Activated CD8-positive, alpha-beta memory T cell treated with anti-CD3 and anti-CD28 coated beads for 24 hours (primary cell): ENCODE measurements around the gene NTM.

Source experiments
- DNase-seq: peaks from one replicate; pipeline ENCODE4 v3.0.0-alpha.2; 2020

Gene NTM

DNA sequence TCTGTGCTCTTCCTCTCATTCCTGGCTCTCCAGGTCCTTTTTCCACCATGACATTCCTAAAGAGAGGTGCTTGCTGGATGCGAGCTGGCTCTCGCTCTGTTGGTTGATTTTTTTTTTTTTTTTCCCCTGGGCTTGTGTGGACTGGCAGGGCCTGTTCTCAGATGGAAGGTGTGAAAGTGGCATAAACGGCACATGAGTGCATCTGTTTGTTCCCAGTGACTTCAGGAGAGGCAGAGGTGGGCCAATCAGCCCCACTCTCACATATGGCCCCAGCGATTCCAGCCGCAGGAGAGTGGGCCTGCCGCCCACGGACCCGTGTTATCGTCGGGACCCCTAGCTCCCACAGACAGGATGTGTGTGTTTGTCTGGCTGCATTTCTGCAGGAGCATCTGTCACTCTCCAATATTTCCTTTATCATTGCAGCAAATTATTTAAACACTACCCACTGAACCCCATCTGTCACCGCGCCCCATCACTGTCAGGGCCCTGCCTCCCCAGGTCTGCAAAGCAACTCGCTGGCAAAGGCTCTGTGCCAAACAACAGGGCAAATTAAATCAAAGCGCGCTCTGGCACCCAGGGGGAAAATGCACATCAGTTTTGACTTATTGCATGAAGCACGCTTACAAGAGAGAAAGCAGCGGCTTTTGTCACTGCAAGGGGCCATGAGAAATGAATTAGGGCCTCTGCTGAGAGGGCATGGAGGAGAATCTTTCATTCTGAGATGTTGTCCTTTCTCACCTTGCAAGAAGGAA lies 886.3 kb downstream of the NTM start:
- DNase-seq, result no peak

DNA sequence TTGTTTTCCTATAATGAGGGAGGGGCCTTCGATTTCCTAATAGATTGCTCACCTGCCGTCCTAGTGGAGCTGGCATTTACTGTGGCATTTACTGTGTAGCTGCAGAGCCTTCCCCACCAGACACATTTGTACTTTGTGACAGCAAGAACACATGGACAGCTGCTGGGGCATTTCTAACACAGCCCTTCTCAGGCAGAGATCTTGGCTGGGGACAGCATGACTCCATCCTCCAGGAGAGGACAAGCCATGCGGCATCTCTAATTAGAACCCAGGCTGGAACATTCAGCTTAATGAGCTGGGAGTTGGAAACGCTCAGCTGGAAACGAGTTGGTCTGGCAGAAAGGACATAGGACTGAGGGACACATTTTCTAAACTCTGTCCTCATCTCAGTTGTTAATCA lies 887.5 kb downstream of the NTM start:
- no peak for DNase-seq

GRCh38 chr11:132258875-132259274 lies 888.5 kb downstream of the NTM start:
- no peak for DNase-seq

GRCh38 chr11:132260636-132261035 lies 890.2 kb downstream of the NTM start:
- no peak for DNase-seq

DNA sequence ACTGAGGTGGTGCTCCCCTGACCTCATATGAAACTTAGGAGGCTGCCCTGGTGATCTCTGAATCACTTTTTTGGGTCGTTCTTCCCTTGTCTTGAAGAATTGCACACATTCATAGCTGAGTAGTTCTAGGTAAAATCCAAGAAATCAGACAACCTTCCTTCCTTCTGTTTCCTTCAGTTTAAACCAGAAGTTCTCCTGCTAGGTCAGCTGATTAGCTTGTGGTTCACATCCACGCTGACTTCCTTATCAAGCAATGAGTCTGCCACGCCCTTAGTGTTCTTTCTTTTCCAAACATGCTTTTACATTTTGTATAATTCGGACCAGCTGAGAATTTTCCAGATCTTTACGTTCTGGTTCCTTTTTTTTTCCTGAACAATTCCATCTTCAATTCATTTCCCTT lies 892.8 kb downstream of the NTM start:
- DNase-seq, result no peak

GRCh38 chr11:132263875-132264274 lies 893.5 kb downstream of the NTM start:
- DNase-seq, result no peak

DNA sequence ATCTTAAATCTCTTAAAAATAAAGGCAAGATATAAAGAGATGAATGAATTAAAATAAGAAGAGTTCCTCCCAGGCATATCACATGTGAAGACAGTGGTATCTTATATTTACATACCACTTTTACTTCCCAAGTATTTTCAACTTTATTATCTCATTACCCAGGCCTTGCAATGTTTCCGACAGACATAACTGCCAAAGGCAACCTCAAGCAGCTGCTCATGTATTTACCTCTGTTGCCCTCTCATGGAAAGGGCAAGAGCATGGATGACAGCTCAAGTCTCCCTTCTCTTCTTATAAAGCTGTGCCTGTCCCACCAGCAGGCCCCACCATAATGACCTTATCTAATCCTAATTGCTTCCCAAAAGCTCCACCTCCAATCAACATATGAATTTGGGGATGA lies 894.2 kb downstream of the NTM start:
- DNase-seq, result no peak

DNA sequence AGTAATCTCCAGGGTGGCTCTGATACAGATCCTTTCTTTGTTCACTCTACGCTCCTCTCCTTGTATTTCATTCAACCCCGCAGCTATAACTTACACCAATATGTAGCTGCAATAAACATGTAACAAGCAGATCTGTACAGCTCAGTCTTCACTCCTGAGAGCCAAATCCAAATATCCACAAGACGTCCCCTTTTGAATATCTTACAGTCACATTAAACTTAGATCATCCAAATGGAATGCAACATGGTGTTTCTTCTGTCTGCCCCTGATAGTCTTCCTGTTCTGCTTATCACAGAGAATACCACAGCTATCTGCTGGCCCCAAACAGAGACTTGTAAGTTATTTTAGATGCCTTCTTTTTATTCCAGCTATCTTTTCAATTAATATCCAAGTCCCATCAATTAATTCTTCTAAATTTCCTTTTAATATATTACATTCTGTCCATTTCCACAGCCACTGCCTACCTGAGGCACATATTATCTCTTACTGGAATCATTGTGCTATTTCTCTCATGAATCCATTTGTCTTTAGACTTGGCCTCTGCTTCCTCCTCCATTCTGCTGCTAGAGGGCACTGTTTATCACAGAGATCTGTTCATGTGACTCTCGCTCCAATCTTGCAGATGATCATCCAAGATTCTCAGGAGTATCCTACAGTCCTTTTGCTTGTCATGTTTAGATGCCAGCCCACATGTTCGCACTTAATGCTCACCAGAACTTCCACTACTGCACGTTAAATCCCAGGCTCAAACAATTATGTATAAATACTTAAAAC lies 908.6 kb downstream of the NTM start:
- DNase-seq, result no peak

GRCh38 chr11:132284048-132284447 lies 913.6 kb downstream of the NTM start:
- no peak for DNase-seq

DNA sequence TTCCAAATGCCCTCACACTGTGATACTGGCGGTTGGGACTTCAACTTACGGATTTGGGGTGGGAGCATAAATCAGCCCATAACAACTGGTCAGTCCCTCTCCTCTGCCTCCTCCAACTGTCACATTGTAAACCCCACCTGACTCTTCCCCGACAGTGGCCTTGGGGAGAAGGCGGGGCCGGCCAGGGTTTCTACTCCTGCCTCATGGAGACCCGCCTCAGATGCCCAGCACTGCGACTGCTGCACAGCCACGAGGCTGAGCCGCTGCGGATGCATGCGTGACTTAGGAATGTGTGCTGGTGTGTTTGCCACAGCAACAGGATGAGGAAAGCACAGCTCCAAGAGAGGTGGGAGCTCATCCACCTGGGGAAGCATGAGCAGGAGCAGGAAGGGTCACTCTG lies 914.2 kb downstream of the NTM start:
- no peak for DNase-seq

- DNase-seq, result no peak
Measured at GRCh38 chr11:132285631-132286030, 915.2 kb downstream of the NTM start.

- DNase-seq, result no peak
Measured at GRCh38 chr11:132286106-132286505, 915.7 kb downstream of the NTM start.

- no peak for DNase-seq
Measured at GRCh38 chr11:132288036-132288435, 917.6 kb downstream of the NTM start.

- no peak for DNase-seq
Measured at GRCh38 chr11:132289590-132290256, 919.3 kb downstream of the NTM start.

DNA sequence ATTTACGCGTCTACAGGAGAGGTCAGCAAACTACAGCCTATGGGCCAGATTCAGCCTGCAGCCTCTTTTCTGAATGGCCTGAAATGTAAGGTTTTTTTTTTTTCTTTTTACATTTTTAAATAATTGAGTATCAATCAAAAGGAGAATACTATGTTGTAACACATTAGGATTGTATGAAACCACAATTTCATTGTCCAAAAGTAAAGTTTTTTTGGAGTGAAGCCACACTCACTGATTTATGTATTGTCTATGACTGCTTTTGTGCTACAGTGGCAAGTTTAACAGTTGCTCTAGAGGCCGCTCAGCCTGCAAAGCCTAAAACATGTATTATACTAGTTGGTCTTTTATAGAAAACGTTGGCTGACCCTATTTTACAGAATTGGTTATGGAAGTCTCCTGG lies 923.2 kb downstream of the NTM start:
- no peak for DNase-seq

GRCh38 chr11:132296946-132297610 lies 926.7 kb downstream of the NTM start:
- no peak for DNase-seq

DNA sequence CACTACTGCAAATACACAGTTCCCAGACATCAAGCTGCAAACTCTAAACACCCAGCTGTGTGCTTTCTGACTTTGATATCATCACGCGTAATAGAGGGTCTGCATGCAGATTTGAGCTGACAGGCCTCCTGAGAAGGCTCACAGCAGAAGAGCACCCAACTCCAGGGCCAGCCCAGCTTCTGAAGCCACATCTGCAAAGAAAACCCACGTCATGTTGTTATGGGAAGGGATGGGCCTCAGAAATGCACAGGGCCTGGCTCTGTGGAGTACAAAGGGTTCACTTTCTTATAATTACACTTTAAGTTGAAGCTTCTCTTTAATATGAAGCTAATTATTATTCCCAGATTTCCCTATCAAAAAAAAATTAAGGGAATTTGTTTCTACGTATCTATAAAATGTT lies 927.9 kb downstream of the NTM start:
- DNase-seq, result no peak

- no peak for DNase-seq
Measured at GRCh38 chr11:132300283-132300682, 929.9 kb downstream of the NTM start.

DNA sequence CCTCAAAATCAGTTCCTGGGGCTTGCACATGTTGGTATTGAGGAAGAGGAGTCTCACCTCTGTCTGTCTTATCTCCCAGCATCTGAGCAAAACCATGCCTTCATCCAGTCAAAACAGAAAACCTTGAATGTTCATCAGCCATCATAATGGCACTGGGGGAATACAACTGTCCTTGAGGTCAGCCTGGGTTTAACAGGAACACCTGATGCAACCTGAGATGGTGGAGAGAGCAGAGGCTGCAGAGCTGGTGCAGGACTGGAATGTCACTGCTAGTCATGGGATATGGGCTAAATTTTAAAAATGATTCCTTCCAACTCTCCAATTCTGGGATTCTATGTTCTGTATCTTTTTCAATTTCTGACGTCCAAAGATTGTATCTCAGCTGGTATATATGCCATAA lies 931.0 kb downstream of the NTM start:
- DNase-seq, result no peak

GRCh38 chr11:132301900-132302299 lies 931.5 kb downstream of the NTM start:
- no peak for DNase-seq

DNA sequence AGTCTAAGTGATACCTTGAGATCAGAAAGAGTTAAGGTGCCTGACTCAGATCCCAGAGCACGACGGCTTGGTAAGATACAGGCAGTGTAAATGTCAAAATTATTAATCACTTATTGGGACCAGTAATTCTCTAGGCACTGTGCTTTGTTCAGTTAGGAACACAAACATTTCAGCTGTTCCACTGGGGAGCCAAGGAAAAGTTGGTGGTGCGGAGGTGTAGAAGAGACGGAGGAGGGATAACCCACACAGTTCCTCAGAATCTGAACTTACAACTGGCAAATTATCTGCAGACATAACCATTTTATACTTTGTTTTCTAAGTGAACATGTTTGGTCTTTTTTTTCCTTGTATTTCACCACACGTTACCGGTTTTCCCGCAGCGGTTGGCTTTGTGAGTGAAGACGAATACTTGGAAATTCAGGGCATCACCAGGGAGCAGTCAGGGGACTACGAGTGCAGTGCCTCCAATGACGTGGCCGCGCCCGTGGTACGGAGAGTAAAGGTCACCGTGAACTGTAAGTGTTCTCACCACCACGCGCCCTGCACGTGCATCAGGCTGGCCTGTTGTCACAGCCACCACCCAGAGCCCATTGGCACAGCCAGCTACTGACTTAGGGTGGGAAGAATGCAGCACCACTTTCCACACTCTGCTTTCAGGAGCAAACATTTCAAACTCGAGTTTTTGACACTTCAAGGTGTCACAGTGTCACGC lies 937.0 kb downstream of the NTM start:
- no peak for DNase-seq
